GM21367 (cell line): ENCODE data around the gene CCDC116.
"Not testable (repeated sequence)": the region's sequence is repeated elsewhere in the genome, so short reads cannot be mapped to it uniquely, and the experiment has no call there.

ENCODE experiments used
- ATAC-seq: cut with Tn5 transposase; IDR thresholded peaks from one replicate; pipeline ENCODE4 v1.9.1; 2021; ENCODE audit not compliant: unreplicated experiment

Gene CCDC116

DNA sequence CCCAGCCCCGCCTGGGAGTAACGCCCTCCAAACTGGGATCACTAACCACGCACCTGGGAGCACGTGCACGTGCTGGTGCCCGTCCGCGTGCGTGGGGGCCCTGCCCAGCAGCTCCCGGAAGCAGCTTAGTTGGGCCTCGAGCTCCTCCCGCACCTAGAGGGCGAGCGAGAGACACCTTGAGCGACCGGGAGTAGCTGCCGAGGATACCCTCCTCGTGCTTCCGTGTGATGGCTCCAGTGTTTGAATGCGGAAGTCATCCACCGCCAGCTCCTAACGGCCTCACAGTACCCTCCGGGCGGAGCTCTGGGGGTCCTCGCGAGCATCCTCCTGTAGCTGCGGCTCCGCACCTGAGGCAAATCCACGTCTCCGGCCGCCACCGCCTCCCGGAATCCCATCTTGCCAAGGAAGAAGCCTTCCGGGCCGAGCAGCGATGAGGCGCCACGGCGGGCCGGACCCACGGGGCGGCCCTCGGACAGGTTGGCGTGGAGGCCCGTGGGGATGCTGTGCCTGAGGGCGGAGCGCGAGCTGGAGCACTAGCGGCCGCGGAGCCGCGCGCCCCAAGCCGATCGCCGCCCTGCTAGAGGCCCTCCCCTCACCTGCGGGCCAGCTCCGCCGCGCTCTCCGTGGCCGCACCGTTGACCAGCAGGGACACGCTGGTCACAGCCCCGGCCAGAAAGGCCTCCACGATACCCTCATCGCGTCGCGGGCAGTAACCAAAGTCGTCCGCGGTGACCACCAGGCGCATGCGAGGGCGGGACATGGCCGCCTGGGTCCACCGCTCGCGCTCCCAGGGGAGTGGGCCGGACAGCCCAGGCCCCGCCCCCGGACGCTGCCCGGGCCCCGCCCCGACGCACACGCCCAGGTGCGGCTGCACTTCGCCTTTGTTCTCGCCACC lies 3.1 kb upstream of the CCDC116 start, which contains the start of gene YDJC:
TSS of gene YDJC (minus strand) at position 768 of the 895 bp plus-strand sequence. CDS start at position 760, 8 bp downstream.
- peak; percentile 62 for ATAC-seq

DNA sequence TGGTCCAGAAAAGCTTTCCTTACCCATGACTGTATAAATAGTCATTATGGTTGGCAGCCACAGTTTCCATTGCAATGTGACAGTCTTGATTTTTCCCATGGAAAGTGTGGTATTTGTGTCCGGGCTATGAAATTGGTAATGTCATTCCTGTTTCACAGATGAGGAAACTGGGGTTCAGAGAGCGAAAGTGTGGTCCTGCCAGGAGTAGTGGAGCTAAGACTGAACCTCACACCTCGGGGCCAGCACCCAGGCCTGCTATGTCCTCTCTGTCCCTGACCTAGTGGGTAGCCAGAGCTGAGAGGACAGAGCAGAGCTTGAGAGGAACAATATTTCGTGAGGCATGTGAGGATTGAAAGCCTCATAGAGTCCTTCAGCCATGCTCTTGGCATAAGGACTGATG lies 1.5 kb upstream of the CCDC116 start:
- ATAC-seq = no peak

DNA sequence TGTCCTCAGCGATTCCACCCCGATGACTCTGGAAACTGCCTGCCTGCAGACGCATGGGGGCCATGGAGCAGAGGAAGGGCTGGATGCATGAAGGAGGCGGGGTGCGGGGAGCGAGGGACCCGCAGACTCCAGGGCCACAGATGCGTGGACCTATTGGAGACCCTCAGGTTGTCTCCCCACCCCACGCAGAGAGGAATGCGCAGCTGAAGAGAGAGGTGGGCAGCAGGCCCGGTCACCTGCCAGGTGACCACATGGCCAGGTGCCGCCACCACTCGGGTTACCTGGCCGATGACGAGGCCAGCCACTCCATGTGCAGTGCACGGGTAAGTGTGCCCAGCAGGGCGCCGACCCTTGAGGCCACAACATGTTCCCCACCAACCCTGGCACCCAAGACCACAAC lies 371 bp downstream of the CCDC116 start:
- ATAC-seq = no peak

DNA sequence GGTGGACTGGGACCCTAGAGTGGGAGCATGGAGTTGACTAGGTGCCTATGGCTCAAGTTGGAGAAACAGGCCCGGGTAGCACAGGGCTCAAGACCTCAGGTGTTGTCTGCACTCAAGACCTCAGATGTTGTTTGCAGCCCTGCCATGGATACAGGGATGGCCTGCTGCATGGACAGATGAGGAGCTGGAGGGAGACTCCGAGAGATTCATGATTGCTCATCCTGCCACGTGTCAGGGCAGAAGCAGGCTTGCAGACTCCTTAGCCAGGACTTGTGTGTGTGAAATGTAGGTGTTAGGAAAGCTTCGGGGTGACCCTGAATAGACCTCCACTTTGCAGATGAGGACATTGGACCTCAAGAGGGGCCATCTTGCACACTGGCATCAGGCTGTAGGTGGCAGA lies 921 bp downstream of the CCDC116 start:
- ATAC-seq = no peak

GRCh38 chr22:21634081-21634480 lies 1.5 kb downstream of the CCDC116 start:
- no peak for ATAC-seq

GRCh38 chr22:21634844-21635243 lies 2.3 kb downstream of the CCDC116 start:
- ATAC-seq = no peak

DNA sequence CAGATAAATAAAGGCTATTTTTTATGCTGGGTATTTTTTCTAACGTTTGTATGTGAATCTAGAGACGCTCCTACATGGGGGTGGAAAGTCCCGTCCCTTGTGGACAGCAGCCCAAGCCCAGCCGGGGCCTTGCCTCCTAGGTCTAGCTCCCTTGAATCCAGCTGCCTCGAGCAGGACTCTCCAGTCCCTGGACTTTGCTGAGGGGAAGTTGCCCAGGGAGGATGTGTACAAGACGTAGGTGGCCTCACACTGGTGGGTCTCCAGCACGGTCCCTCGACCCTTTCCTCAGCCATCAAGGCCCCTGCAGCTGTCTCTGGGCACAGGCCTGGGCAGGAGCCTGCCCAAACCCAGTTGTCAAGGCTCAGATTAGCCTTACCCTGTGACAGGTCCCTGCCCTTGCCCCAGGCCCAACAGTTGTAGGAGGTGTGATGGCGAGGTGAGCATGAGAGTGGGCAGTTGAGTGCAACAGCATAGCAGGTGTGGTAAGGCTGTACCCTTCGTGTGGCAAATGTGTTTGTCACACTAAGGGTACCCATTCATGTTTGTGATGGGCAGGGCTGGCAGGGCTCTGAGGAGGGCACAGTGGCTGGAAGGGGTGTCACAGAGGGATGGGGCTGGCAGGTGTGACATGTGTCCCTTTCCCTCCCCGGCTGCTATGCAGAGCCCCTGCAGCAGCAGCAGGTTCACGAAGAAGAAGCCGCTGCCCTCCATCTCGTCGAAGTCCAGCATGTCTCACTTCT lies 3.4 kb downstream of the CCDC116 start:
- no peak for ATAC-seq

DNA sequence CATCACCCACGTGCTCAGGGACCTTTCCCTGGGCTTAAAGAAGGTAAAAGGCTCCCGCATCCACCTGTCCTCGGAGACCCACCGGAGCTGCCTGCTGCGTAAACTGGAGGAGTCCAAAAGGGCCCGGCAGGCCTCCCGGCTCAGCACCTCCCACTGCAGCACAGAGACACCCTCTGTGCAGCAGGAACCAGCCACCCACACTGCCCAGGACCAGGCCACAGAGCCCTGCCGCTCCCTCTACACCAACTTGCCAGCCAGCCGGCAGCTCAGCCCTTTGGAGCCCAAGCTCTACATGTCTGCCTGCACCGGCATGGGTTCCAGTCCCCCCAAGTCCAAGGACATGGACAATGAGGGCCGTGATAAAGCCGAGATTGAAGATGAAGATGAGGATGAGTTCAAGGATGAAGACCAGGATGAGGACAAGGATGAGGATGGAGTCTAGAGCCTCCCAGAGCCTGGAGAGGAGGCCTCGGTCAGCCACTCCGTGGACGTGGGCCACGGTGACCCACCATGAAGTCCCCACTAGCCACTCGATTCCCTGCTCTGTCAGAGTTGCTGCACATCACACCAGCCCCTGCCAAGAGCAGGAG lies 4.2 kb downstream of the CCDC116 start:
- no peak for ATAC-seq

- ATAC-seq = not testable (repeated sequence)
Observed at GRCh38 chr22:21637450-21637849, 4.9 kb downstream of the CCDC116 start.

GRCh38 chr22:21639359-21639758 lies 6.8 kb downstream of the CCDC116 start:
- no peak for ATAC-seq

- ATAC-seq = no peak
Observed at GRCh38 chr22:21640810-21641209, 8.2 kb downstream of the CCDC116 start.

DNA sequence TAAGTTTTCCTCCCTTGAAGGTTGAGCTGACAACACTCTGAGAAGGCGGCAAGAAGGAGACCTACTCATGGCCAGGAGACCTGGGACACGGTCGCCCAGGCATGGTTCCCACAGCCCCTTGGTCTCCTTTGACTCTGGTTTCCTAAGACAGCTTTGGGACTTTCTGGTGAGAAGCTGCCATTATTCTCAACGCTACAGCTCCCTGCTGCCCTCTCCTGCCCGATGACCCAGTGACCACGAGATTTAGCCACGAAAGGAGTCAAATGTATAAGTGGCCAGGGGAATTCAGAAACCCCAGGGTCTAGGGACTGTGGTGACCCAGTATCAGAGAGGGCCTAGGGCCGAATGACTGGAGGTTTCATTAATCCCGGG lies 8.8 kb downstream of the CCDC116 start:
- ATAC-seq = no peak

GRCh38 chr22:21641789-21642583 lies 9.4 kb downstream of the CCDC116 start, which contains the start of gene SDF2L1:
Gene SDF2L1 (plus strand): TSS chr22:21642302. CDS start chr22:21642337, 35 bp downstream.
- ATAC-seq = peak; percentile 83

DNA sequence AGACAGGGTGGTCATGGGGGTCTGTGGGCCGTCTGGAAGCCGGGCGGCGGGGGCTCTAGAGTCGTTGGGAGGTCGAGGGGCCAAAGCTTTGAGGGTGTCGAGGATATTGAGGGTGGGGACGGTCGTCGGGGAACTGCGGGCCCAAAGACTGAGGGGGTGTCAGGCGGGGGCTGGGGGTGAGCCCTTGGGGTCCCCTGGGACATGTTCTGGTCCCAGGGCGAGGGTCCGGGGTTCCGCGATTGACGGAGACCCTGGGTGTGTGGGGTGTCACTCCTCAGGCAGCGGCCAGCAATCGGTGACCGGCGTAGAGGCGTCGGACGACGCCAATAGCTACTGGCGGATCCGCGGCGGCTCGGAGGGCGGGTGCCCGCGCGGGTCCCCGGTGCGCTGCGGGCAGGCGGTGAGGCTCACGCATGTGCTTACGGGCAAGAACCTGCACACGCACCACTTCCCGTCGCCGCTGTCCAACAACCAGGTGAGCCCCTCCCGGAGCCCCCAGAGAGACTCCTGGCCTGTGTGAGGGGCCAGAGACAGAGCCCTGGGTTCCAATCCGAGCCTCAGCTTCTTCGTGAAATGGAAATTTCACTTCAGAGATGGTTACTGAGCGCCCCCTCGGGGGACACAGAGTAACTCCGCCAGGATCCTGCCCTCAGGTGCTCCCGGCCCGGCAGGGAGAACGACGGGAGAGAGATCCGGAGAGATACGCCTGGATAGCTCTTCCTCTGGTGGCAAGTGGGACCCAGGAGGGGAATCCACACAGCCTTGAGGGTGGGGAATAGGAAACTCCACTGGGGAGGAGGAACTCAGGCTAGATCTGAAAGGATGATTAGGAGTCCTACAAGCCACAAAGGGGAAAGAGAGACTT lies 10.3 kb downstream of the CCDC116 start:
- no peak for ATAC-seq

DNA sequence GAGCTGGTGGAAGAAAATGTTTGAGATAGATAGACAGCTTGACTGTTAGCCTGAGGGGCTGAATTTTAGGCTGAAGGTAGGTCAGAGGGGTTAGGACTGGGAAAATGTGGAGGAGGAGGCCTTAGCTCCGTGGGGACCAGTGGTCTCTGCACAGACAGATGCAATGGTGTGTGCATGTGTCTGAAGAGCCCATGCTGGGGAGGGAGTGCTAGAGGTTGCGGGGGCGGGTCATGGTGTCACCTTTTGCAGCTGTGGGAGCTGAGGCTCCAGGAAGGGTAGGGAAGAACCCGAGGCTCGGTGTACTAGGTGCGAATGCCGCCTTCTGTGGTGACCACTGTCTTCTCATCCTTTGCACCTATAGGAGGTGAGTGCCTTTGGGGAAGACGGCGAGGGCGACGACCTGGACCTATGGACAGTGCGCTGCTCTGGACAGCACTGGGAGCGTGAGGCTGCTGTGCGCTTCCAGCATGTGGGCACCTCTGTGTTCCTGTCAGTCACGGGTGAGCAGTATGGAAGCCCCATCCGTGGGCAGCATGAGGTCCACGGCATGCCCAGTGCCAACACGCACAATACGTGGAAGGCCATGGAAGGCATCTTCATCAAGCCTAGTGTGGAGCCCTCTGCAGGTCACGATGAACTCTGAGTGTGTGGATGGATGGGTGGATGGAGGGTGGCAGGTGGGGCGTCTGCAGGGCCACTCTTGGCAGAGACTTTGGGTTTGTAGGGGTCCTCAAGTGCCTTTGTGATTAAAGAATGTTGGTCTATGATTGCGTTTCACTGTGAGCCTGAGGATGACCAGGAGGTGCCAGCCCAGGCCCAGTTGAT lies 11.2 kb downstream of the CCDC116 start:
- ATAC-seq = no peak

GRCh38 chr22:21645513-21645912 lies 13.0 kb downstream of the CCDC116 start:
- not testable (repeated sequence) for ATAC-seq

DNA sequence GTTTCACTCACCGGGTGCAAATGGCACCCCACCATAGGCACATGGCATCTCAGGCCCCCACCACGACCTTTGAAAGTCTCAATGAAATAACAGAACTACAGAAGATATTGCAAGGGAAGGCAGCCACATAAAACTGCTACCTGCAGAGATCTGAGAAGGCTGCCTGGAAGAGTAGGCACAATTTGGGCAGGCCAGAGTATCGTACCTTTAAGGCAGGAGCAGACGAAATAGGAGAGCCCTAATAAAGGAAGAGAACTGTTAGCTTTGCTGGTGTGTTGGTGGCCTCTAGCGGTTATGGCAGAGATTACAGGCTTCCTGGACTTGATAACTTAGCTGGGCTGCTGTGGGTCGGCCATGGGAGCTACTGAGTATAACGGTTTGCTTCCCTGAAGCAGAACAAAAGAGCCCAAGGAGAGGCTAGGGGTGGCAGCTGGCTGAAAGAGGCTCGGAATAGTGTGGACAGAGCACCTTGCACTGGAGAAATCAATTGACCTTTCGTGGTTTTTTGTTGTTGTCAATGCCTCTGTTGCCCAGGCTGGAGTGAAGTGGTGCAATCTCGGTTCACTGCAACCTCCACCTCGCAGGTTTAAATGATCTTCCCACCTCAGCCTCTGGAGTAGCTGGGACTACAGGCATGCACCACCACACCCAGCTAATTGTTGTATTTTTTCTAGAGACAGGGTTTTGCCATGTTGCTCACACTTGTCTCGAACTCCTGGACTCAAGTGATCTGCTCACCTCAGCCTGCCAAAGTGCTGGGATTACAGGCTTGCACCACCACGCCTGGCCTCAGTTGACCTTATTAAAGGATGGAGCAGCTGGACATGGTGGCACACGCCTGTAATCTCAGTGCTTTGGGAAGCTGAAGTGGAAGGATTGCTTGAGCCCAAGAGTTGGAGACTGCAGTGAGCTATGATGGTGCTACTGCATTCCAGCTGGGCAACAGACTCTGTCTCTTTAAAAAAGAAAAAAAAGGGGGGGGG lies 14.3 kb downstream of the CCDC116 start:
- no peak for ATAC-seq

- ATAC-seq = no peak
Observed at GRCh38 chr22:21650280-21650679, 17.7 kb downstream of the CCDC116 start.
